HL-60/S4 treated with retinoic acid at 250 ng/mL for 4 days and 3 days (cell line): ENCODE results near the gene PPP2R5C.
"Not testable (repeated sequence)": the region's sequence is repeated elsewhere in the genome, so short reads cannot be mapped to it uniquely, and the experiment has no call there.

ENCODE experiments used
- in situ Hi-C: fragments of 300-500 bp; cut with MboI; formaldehyde crosslinking; loops from 2 replicates; pipeline ENCODE4 v1.7.0; 2022; ENCODE audit warnings: low sequenced_read_pairs

The PPP2R5C gene

DNA sequence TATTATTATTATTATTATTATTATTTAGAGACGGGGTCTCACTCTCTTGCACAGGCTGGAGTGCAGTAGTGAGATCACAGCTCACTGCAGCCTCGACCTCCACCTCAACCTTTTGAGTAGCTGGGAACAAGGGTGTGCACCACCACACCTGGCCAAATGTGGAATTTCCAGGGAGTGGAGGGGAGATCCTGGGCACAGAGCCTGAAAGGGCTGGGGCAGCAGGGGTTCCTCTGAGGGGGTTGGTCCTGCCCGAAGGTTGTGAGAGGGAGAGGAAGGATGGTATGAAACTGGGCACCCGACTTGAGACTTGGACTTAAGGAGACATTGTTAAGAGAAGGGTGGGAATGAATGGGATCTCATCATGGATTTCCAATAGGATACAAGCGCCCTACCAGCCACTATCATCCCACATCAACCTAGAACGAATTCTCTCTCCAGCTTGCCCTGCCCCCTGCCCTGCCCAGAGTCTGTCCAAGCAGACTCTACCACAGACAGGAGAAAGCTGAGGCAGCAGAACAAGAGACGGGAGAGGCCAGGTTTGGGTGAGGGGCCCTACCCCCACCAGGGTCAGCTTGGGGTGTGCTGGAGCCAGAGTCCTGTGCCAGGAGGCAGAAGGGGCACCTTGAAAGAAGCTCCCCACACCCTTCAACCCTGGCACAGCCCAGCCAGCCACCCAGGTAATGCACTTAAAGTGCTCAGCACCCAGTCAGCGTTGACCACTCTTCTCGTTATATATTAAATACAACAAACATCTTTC lies 200.4 kb downstream of the PPP2R5C start:
- in situ Hi-C loops, result no loop called here

DNA sequence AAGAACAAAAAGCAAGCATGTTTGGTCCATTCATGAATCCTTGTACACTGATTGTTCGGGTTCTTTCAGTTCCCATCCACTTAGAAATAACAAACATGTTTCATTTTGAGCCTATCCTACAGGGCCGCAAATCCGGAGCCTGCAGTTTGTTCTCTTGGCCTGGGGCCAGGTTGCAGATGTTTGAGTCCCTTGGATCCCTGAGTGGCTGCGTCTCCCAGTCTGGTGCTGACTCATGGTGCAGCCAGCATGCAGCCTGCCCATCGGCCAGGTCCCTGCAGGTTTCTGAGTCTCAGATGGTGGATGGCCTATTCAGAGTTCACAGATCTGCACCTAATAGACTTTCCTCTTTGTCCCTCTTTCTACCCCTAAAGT lies 201.0 kb downstream of the PPP2R5C start:
- in situ Hi-C loops, result no loop called here

DNA sequence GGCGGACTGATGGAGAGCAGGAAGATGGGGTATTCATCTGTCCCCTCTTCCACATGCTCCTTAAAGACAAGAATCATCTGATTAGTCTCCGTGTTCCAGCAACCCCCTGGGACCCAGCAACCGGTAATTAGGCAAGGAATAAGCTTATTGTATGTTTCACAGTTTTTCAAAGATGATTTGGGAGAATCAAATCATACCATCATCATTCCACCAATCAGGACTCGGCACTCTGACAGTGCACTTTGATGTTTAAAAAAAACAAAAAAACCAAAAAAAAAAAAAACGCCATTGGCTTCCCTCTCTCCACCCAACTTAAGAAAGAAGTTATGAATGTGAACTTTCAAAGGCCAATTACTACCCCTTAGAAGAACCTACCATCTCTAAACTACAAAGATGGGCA lies 201.5 kb downstream of the PPP2R5C start:
- in situ Hi-C loops, result no loop called here

DNA sequence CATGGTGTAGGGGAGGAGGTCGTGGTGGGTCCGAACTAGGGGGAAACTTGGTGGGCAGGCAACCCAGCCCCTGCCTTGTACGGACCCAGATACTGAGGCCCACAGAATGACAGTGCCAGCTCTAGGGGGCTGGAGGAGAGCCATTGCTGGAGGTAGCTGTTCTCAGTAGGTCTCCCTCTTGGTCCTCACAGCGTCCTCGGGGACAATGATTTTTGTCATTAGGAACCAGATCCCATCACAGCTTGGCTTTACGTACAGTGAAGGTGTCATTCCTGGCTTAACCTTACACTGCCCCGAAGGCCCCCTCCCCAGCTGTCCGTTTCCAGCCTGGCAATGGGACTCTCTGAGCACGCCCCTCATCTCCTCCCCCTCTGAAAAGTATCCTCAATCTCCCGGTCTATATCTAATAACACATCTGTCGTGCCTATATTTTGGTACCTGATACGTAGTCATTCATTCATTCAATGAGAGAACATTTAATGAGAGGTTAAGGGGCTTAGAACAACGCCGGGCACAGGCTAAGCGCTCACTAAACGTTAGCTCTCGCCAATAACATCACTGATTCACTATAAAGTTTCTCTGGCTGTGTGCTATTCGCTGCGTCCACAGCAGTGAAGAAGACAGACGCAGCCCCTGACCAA lies 202.3 kb downstream of the PPP2R5C start:
- in situ Hi-C loops, result no loop called here

DNA sequence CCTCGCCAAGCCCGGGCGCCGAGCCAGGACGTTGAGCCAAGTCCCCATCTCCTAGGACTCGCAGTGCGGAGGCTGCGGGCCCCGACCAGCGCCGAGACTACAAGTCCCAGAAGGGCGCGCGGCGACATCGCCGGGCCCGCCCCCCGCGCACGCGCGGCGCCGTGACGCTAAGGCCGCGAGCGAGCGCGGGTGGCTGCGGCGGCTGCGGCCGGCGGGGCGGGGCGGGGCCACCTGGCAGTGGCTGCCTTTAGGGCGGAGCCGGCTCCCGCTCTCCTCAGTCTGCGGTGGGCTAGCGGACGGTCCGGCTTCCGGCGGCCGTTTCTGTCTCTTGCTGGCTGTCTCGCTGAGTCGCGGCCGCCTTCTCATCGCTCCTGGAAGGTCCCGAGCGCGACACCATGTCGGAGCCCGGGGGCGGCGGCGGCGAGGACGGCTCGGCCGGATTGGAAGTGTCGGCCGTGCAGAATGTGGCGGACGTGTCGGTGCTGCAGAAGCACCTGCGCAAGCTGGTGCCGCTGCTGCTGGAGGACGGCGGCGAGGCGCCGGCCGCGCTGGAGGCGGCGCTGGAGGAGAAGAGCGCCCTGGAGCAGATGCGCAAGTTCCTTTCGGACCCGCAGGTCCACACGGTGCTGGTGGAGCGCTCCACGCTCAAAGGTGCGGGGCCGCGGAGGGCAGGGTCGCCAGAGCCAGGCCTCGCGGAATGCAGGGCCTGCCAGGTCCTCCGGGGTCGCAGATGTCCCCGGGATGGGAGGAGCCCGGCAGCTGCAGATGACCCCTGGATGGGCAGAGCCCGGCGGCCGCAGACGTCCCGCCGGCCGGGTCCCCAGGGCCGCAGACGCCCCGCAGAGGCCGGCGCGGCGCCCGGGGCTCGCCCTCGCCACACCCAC lies 203.0 kb downstream of the PPP2R5C start, which contains the start of gene DYNC1H1:
TSS of gene DYNC1H1 (plus strand) at position 277 of the 884 bp plus-strand sequence. CDS start at position 396, 119 bp downstream.
- in situ Hi-C loops, result no loop called here

DNA sequence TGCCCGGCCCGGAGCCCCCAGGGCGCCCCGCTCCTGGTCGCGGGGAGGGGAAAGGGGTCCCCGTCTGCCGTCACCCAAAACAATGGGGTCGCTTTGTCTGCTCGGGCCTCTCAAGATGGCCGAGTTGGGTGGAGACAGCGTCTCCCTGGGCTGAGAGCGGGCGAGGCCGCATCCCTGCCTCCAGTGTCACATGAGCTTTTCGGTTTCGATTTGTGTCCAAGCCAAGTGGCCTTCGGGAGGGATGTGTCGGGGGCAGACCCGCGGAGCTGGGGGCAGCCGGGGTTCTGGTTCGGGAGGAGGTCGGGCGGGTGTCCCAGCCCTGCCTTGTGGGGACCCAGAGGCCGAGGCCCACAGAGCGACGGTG lies 203.7 kb downstream of the PPP2R5C start:
- in situ Hi-C loops, result no loop called here

DNA sequence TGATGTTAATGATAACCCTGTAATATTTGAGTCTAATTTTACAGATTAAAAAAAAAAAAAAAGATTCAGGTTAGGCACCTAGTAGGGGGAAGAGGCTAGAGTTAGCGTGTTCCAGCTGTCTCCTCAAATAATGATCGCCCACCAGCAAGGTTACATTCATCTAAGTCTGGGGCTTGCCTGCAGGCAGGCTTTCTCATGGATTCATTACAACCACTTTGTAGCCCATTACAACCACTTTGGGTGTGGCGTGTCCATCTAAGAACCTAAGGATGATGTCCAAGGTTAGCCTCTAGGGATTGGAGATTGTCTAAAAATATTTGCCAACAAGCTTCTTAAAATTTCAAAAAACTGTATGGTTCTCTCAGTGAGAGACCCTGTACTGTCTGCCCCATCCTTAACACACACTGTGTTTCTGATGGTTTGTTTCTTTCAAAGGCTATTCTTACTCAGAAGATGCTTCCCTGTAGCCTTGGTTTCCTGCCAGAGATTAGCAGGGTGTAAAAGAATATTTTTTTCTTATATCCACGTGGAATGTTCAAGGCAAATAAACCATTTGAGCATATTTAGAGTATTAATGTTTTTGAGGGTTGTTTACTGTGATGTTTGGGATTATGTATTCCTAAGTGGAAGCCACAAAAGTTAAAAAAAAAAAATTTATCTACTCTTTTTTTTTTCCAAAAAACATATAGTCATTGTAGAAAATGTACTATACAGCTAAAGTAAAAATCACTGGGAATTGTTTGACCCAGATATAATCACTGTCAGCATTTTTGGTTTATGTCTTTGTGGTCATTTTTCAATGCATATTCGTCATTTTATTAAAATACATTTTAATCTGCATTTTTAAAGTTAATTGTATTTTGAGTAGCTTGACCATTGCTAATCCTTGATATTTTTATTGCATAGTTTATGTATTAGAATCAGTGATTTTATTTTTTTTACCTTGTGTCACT lies 204.5 kb downstream of the PPP2R5C start:
- in situ Hi-C loops, result no loop called here

DNA sequence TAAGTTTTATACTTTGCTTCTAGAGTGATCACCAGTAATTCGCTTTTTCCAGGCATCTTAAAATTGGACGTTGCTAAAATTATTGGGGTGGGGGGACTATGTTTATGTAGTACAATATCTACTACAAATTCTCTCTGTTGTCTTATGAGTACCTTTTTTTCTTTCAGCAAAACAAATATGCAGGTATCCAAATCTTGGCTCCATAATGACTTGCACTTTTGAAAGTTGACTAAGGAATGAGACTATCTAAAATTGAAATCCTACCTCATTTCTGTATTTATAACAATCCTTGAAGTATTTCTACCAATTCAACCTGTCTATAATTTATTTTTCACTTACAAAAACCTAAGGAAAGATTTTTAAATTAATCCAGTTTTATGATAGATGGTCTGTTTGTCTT lies 205.2 kb downstream of the PPP2R5C start:
- in situ Hi-C loops, result no loop called here

DNA sequence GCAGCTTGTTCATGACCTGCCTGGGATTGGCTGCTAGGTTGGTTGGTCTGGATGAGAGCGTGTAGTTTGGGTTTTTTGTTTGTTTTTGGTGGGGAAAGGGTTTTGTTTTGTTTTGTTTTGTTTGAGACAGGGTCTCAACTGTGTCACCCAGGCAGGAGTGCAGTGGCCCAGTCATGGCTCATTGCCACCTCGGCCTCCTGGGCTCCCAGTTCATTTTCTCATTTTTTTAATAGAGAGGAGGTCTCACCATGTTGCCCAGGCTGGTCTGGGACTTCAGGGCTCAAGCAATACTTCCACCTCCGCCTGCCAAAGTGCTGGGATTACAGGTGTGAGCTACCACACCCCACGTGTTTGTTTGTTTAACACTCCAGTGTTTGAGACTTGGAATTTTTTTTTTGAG lies 206.7 kb downstream of the PPP2R5C start:
- in situ Hi-C loops, result no loop called here

DNA sequence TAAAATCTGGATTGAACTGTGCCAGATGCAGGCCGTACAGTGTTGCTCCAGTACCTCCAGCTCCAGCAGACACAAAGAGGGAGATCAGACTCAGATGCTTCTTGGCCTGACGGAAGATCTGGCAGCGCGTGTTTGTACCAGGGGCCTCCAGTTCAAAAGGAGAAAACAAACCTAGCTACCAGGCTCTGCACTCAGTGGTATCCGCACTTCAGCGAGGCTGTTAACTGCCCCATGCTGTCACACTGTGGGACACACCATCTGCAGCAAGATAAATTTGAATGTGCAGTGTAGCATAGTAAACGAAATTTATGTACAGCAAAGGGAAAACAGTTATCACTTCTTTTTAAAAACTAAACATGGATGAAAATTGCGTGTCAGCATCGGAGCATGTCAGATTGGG lies 208.0 kb downstream of the PPP2R5C start:
- in situ Hi-C loops, result no loop called here

DNA sequence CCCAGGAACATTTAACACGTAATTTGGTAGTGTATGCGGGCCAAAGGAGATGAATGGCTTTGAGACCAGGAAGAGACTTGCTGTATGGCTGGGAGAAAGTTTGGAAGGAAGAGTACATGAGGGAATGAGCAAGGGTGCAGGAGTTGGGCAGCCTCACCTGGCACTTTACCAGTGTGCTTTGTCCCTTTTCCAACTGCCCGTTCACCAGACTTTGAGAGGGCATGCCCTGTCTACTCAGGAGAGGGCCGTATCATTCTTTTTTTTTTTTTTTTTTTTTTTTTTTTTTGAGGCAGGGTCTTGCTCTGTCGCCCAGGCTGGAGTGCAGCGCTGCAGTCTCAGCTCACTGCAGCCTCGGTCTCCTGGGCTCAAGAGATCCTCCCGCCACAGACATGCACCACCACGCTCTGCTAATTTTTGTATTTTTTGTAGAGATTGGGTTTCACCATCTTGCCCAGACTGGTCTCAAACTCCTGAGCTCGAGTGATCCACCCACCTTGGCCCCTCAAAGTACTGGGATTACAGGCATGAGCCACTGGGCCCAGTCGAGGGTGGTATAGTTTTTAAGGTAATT lies 209.4 kb downstream of the PPP2R5C start:
- in situ Hi-C loops, result no loop called here

DNA sequence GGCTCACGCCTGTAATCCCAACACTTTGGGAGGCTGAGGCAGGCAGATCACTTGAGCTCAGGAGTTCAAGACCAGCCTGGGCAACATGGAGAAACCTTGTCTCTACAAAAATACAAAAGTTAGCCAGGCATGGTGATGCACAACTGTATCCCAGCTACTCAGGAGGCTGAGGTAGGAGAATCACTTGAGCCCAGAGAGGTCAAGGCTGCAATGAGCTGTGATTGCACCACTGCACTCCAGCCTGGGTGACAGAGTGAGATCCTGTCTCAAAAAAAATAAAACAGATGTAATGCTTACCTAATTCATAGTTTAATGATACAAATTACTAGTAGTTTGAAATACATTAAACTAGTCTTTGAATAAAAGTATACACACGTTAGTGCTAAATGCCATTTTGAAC lies 209.9 kb downstream of the PPP2R5C start:
- in situ Hi-C loops, result not testable (repeated sequence)

DNA sequence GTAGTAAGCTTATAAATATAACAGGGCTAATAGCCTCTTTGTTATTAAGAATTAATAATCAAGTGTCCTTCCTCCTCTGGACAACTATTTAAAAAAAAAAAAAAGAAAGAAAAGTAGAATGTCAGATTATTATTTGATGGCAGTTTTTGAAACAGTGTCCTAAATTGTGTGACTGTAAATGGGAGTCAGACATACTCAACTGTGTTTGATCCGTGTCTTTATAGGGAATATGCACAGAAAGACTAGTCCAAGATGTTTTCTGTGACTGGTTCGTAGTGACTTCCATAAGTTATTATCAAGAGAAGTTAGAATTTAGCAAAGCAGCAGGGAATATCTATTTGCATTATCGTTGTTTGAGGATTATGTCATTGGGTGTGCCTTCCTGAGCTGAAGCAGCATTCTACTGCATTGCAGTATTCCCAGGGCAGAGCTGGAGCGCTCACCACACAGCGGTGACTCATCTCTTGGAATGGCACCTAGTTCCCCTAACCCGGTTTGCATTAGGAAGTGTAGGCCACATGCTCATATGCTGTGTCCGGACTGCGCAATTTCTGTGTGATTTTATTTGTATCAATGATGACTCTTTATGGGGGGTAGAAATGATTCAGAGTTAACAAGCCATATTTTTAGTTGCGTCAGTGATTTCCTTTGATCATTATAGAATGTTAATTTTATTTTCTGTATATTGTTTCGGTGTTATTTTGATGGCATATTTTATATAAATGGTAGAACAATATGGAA lies 210.8 kb downstream of the PPP2R5C start:
- in situ Hi-C loops, result no loop called here

DNA sequence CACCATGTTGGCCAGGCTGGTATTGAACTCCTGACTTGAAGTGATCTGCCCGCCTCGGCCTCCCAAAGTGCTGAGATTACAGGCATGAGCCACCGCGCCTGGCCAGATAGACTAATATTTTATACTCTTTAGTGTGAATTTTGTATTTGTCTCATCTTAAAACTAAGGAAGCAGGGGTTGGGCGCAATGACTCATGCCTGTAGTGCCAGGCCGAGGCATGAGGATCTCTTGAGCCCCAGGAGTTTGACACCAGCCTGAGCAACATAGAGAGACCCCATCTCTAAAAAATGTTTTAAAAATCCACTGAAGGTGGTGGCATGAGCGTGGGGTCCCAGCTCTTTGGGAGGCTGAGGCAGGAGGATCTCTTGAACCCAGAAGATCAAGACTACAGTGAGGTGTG lies 211.8 kb downstream of the PPP2R5C start:
- in situ Hi-C loops, result no loop called here

DNA sequence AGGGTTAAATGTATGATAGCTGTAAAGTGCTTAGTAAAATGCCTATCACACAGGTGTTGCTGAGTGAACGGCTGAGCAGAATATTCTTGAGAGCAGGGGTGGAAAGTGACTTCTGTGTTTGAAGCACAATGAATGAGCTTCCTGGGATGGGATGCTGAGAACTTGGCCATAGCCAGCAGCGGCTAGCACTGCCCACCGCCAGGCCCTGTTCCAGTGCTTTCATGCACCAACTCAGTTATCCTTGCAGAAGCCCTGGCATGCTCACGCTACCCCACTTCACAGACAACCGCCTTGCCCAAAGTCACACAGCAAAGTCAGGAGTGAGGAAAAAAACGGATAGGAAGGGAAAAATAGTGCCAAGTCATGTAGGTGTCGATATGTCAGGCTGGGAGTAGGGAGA lies 213.7 kb downstream of the PPP2R5C start:
- in situ Hi-C loops, result no loop called here
